ENCODE data around the gene FAM117B.

The FAM117B gene

DNA sequence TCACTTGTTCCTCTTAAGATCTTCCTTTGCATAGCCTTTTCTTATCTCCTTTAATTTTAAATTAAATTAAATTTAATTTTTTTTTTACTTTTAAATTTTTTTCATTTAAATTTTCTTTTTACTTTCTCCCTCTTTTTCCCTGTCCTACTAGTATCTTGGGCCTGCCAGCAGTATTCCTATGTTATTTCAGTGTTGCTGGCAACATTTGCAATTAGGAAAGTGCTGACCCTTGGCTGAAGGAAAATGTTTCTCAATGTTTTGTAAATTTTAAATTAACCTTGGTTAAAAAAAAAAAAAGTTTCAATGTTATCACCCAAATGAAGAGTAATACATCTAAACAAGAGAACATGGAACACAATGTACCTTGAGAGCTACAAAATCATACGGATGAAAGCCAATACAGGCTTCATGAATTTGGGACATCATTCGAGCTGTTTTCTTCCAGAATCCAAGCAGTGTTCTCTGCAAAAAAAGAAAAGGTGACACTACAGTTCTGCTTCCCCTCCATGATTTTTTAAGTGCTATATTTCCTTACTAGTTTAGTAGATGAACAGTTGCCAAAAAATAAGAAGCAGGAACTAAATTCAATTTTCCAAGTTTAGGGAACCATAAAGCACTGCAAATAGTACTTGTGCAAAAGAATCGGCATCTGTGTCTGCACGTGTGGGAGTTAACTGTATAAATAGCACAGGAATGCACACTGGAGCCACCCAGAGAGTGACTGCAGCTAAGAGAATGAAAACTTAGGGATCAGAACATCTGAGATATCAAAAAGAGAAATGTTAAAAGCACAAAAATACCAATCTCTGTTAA, 181.0 kb downstream of the FAM117B start:
- no peak for DNase-seq (ENCODE audit: low read depth)

DNA sequence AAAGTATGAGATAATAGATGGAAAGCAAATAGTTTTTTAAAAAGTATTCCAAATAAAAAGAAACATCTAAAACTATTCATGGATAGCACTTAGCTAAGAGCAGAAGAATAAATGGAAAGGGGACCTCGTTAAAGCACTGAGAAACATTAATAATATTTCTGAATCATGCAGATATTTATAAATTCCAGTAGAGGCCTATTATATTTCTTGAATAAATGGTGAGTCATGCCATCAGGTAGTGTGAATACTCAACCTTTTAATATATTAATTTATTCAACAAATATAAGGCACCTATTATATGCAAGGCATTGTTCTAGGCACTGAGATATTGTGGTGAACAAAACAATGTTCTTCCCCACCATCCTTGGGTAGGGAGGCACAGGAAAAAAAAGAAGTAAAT, 183.0 kb downstream of the FAM117B start:
- no peak for DNase-seq (ENCODE audit: low read depth)

DNA sequence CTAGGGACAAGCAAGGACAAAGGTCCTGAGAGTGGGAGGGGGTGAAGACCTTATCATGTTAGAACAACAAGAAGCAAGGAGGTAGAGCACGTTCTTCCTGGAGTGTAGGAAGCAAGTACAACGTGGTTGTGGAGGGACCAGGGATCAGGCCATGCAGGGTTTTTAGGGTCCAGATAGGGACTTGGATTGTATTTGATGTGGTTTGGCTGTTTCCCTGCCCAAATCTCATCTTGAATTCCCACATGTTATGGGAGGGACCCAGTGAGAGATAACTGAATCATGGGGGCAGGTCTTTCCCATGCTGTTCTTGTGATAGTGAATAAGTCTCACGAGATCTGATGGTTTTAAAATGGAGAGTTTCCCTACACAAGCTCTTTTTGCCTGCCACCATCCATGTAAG, 183.6 kb downstream of the FAM117B start:
- DNase-seq (ENCODE audit: low read depth): no peak
